ENCODE results near the gene NSF. TPM values are rescaled to one million over a fixed set of nuclear protein-coding genes. Genes with fewer than 3 reads are reported as not detected.

NSF gene
- total RNA-seq, 4 donors from 2014 or later, result 21.0 to 33.7 (median 28.0) TPM

DNA sequence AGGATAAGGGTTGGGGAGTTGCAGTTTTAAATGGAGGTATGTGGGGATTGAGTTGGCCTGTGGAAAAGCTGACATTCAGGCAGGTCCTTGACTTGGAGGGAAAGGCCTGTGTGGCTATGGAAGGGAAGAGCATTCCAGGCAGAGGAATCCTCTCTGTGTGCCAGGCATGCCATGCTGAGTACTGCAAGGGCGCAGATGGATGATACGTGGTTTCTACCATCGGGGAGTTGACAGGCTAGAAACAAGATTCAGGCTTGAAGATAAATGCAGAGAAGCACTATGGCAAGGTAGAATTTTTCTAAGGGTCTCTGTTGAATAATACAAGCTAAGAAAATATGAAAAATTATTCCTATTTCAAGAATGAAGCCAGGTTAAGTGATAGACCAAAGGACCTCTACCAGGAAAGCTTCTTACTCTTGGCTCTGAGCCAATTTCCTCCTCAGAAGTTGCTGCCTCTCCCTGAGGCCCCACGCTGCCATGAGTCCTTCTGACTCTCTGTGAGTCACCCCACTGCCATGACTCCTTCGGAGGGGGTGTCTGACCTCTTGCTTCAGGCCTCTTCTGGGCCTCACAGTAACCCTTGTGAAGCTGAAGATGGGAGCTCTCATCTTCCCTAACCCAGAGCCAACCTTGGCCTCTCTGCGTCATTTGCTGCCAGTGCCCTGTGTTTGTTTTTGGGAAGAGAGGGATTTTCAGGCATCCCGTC is 152.2 kb downstream of the NSF start:
- no peak for TF ChIP-seq POLR2A (IDR thresholded peaks at IDR 0.05)
- TF ChIP-seq, protein P1, sequence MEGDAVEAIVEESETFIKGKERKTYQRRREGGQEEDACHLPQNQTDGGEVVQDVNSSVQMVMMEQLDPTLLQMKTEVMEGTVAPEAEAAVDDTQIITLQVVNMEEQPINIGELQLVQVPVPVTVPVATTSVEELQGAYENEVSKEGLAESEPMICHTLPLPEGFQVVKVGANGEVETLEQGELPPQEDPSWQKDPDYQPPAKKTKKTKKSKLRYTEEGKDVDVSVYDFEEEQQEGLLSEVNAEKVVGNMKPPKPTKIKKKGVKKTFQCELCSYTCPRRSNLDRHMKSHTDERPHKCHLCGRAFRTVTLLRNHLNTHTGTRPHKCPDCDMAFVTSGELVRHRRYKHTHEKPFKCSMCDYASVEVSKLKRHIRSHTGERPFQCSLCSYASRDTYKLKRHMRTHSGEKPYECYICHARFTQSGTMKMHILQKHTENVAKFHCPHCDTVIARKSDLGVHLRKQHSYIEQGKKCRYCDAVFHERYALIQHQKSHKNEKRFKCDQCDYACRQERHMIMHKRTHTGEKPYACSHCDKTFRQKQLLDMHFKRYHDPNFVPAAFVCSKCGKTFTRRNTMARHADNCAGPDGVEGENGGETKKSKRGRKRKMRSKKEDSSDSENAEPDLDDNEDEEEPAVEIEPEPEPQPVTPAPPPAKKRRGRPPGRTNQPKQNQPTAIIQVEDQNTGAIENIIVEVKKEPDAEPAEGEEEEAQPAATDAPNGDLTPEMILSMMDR (IDR thresholded peaks at IDR 0.05), result no peak
- 57 to 75% methylated on average over 7 of the region's 7 CpGs for WGBS, 2 donors
- no peak overlapping the region for H3K4me3 ChIP-seq (ENCODE audit: low read depth, poor library complexity, severe bottlenecking)
- intact Hi-C loops (cut with DNase I; ENCODE audit: low total_unique reads), result no loop called here
- no peak for DNase-seq (ENCODE audit: low spot score in 2 of 2)

DNA sequence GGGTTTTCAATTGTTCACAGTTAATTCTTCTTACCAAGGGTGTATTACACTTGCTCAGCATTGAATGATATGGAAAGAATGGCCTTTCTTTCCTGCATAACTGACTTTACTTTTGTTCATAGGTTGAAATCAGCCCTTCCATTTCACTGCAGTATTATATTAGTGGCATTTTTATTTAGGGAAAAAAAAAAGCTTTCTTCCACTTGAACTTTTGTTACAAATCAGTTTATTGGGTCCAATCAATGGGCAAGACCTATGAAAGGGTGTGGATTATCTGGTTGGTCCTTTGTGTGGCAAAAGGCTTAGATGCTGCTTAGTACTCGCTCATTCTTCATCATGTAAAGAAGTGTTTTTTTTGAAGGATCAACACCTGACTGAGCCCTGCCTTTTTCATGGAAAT is 154.0 kb downstream of the NSF start:
- WGBS, 2 donors, result 100% methylated on average over 1 of the region's 1 CpG
- no peak overlapping the region for H3K4me3 ChIP-seq (ENCODE audit: low read depth, poor library complexity, severe bottlenecking)
- no peak for DNase-seq (ENCODE audit: low spot score in 2 of 2)
- TF ChIP-seq POLR2A (IDR thresholded peaks at IDR 0.05), result no peak
- TF ChIP-seq, protein P1 (IDR thresholded peaks at IDR 0.05), result no peak
- intact Hi-C loops (cut with DNase I; ENCODE audit: low total_unique reads), result no loop called here

DNA sequence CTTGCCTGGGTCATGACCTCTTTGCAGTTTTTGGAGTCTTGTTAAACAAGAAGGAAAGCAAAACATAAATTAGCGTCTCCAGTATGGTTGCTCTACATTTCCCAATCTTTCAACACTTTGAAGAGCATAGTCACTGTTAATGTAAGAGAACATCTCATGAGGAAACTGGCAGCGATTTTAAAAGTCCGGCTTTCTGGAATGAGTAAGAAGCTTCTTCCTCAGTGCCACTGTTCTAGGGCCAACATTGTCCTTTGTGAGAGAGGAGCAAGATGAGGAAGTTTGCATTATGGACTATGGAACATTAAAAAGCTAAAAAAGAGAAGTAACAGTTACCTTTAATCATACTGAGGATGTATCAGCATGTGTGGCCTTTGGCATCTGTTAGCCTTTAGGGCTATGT is 154.9 kb downstream of the NSF start:
- intact Hi-C loops (cut with DNase I; ENCODE audit: low total_unique reads), result no loop called here
- DNase-seq (ENCODE audit: low spot score in 2 of 2), result no peak
- 83 to 88% methylated on average over 3 of the region's 3 CpGs for WGBS, 2 donors
- H3K4me3 ChIP-seq (ENCODE audit: low read depth, poor library complexity, severe bottlenecking), result no peak overlapping the region
- TF ChIP-seq POLR2A (IDR thresholded peaks at IDR 0.05), result no peak
- TF ChIP-seq, protein P1 (IDR thresholded peaks at IDR 0.05), result no peak

DNA sequence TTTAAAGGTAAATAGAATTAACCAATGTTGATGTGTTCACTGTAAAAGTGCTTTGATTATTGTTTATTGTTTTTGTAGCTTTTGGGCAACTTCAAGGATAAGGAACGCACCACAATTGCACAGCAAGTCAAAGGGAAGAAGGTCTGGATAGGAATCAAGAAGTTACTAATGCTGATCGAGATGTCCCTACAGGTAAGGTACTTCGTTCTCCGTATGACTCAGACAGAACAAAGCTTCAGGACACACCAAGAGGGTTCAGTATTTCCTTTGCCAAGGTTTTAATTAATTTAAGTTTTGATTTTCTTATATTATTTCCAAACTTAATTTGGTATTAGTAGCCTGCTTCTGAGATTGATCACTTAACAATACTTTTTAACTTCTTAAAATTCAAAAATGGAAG is 161.0 kb downstream of the NSF start:
- DNase-seq (ENCODE audit: low spot score in 2 of 2), result no peak
- intact Hi-C loops (cut with DNase I; ENCODE audit: low total_unique reads), result no loop called here
- WGBS, 2 donors, result 61 to 67% methylated on average over 4 of the region's 4 CpGs
- no peak overlapping the region for H3K4me3 ChIP-seq (ENCODE audit: low read depth, poor library complexity, severe bottlenecking)
- TF ChIP-seq, protein P1 (IDR thresholded peaks at IDR 0.05), result no peak
- no peak for TF ChIP-seq POLR2A (IDR thresholded peaks at IDR 0.05)

DNA sequence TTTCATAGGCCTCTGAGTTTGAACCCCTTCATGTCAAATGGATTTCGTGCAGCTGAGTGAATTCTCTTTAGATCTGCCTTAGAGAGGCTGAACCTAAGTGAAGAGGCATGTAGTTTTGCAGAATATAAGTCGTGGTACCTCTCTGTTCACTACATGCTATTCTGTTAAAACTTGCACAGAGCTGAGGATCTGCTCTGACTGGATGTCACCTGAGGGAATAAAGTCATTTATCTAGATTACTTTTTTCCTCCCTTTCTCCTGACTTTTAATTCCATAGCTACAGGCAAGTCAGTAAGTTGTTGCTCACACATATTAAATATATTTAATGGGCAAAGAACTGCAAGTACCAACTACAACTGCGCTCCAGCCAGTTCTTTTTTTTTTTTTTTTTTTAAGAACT is 163.3 kb downstream of the NSF start:
- WGBS, 2 donors, result 56 to 60% methylated on average over 3 of the region's 3 CpGs
- intact Hi-C loops (cut with DNase I; ENCODE audit: low total_unique reads), result no loop called here
- TF ChIP-seq POLR2A (IDR thresholded peaks at IDR 0.05), result no peak
- TF ChIP-seq, protein P1 (IDR thresholded peaks at IDR 0.05), result no peak
- no peak for DNase-seq (ENCODE audit: low spot score in 2 of 2)
- H3K4me3 ChIP-seq (ENCODE audit: low read depth, poor library complexity, severe bottlenecking), result no peak overlapping the region
